Keratinocyte (primary cell): ENCODE data around the gene NT5M. TPM values are rescaled to one million over a fixed set of nuclear protein-coding genes. Genes with fewer than 3 reads are reported as not detected.

Source experiments
- DNase-seq: peaks from one replicate; pipeline ENCODE4 v3.0.0-alpha.2; 2011; ENCODE audit warnings: low read depth, missing footprints, low spot score
- FAIRE-seq: peaks from 2 replicates; lab custom pipeline; 2011; peaks lifted over from hg19 to GRCh38; lab: Jason Lieb, UNC
- H2AFZ ChIP-seq: 2 replicates; pipeline ENCODE4 v1.6.0; 2012; ENCODE audit warnings: low read length, control low read depth, inconsistent platforms; ENCODE audit not compliant: control insufficient read depth
- H3K27ac ChIP-seq: 2 replicates; pipeline ENCODE4 v1.5.1; 2011; ENCODE audit warnings: low read length; ENCODE audit not compliant: control insufficient read depth, insufficient read depth
- H3K27me3 ChIP-seq: 3 replicates; pipeline ENCODE4 v1.6.0; 2011; ENCODE audit warnings: low read length; ENCODE audit not compliant: control insufficient read depth, insufficient read depth; ENCODE audit errors: extremely low read depth
- H3K36me3 ChIP-seq, 2 experiments: 2 replicates in 1 of 2; 3 replicates in 1 of 2; pipeline ENCODE4 v1.5.1; 2011; ENCODE audit warnings: low read length in 2 of 2, mild to moderate bottlenecking in 1 of 2; ENCODE audit not compliant: control insufficient read depth in 2 of 2, insufficient read depth in 2 of 2; ENCODE audit errors: extremely low read depth in 1 of 2
- H3K4me1 ChIP-seq: 3 replicates; pipeline ENCODE4 v1.5.1; 2011; ENCODE audit warnings: low read length; ENCODE audit not compliant: control insufficient read depth, insufficient read depth; ENCODE audit errors: extremely low read depth
- H3K4me2 ChIP-seq: 3 replicates; pipeline ENCODE4 v1.6.0; 2011; ENCODE audit warnings: low read depth, low read length; ENCODE audit not compliant: control insufficient read depth, insufficient read depth; ENCODE audit errors: extremely low read depth
- H3K4me3 ChIP-seq, 3 experiments: fragments of 200-600 bp in 1 of 3; sonication (generic) in 1 of 3; 2 replicates in 2 of 3; 3 replicates in 1 of 3; pipeline ENCODE4 v1.5.1; 2011 to 2016; ENCODE audit warnings: low read length in 3 of 3, mild to moderate bottlenecking in 3 of 3, control low read depth in 2 of 3, inconsistent platforms in 1 of 3, low read depth in 1 of 3, mixed read lengths in 1 of 3, mixed run types in 1 of 3, moderate library complexity in 1 of 3; ENCODE audit not compliant: control insufficient read depth in 2 of 3, insufficient read depth in 2 of 3; ENCODE audit errors: extremely low read depth in 1 of 3
- H3K79me2 ChIP-seq: 2 replicates; pipeline ENCODE4 v1.6.0; 2012; ENCODE audit warnings: low read length; ENCODE audit not compliant: control insufficient read depth, insufficient read depth
- H3K9ac ChIP-seq: 3 replicates; pipeline ENCODE4 v1.6.0; 2011; ENCODE audit warnings: low read length; ENCODE audit not compliant: control insufficient read depth, insufficient read depth; ENCODE audit errors: extremely low read depth
- H3K9me1 ChIP-seq: 3 replicates; pipeline ENCODE4 v1.6.0; 2011; ENCODE audit warnings: low read length; ENCODE audit not compliant: control insufficient read depth, insufficient read depth; ENCODE audit errors: extremely low read depth
- H3K9me3 ChIP-seq: 2 replicates; pipeline ENCODE4 v1.5.1; 2012; ENCODE audit warnings: low read depth, low read length; ENCODE audit not compliant: control insufficient read depth
- H4K20me1 ChIP-seq: 3 replicates; pipeline ENCODE4 v1.6.0; 2011; ENCODE audit warnings: low read length; ENCODE audit not compliant: control insufficient read depth, insufficient read depth; ENCODE audit errors: extremely low read depth
- CTCF ChIP-seq, 3 experiments: IDR thresholded peaks in 1 of 3; conservative IDR thresholded peaks in 1 of 3; optimal IDR thresholded peaks in 1 of 3; 2 replicates in 2 of 3; 3 replicates in 1 of 3; pipeline versions ENCODE3 to v1.5.1; 2011; ENCODE audit warnings: low read length in 3 of 3, mild to moderate bottlenecking in 3 of 3, moderate library complexity in 2 of 3, control low read depth in 1 of 3, inconsistent platforms in 1 of 3; ENCODE audit not compliant: insufficient read depth in 2 of 3; ENCODE audit errors: extremely low read depth in 1 of 3
- EZH2 ChIP-seq: IDR thresholded peaks from one replicate; pipeline ENCODE4 v1.6.1; 2012; ENCODE audit warnings: inconsistent platforms, mild to moderate bottlenecking, low read length, moderate library complexity
- dilution Hi-C: fragments of 300-500 bp; cut with MboI; formaldehyde crosslinking; loops from one replicate; pipeline ENCODE4 v1.7.0; 2020; ENCODE audit warnings: low sequenced_read_pairs; ENCODE audit not compliant: extremely low pct_ligation_motif_present
- polyA plus RNA-seq, 5 experiments: library from polyadenylated mRNA; depleted of rRNA in 3 of 5; stranded (reverse) in 3 of 5; stranded (forward) in 1 of 5; unstranded in 1 of 5; fragments of >200 nt; gene quantifications; 1 replicate in 1 of 5; 2 replicates in 3 of 5; 3 replicates in 1 of 5; pipeline versions ENCODE4 v1.2.1 to v1.2.3, GENCODE V29; 2011 to 2012; ENCODE audit warnings: missing spikeins in 2 of 5, low read depth in 1 of 5, low replicate concordance in 1 of 5

Gene NT5M
- polyA plus RNA-seq, 1 donor (not counting 4 experiments of a cell fraction or from before 2014, with no cell fraction given), result 0.16 TPM

DNA sequence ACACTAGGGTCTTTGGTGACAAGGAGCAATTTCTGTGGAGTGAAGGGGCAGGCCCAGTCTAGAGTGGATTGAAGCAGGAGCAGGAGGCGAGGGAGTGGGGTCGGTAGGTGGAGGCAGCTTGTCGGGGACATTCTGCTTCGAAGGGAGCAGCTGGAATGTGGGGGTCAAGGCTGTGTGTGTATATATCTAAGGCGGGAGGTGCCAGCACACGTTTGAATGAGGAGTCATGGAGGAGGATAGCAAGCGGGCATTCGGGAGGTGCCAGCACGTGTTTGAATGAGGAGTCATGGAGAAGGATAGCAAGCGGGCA is 17.7 kb downstream of the NT5M start:
- H3K4me1 ChIP-seq, result no peaks in the 10 kb centered on the region
- H3K9me3 ChIP-seq, result no peaks in the 10 kb centered on the region
- no peak overlapping the region for H3K9ac ChIP-seq
- no peak overlapping the region for H3K4me3 ChIP-seq
- DNase-seq (no peak), FAIRE-seq (no peak)
- H2AFZ ChIP-seq, result no peak overlapping the region
- H3K9me1 ChIP-seq, result no peaks in the 10 kb centered on the region
- H3K4me2 ChIP-seq, result no peak overlapping the region
- TF ChIP-seq EZH2 (no peak), CTCF (optimal IDR thresholded peaks at IDR 0.05 in 1 of 3, IDR thresholded peaks at IDR 0.05 in 1 of 3, conservative IDR thresholded peaks at IDR 0.05 in 1 of 3; ENCODE audit: extremely low read depth in 1 of 3, insufficient read depth in 2 of 3, low read length in 3 of 3) (no peak)
- H3K27ac ChIP-seq, result no peak overlapping the region
- dilution Hi-C loops, result no loop called here
- H3K36me3 ChIP-seq, result no peaks in the 10 kb centered on the region
- peaks cover 3% of the 10 kb centered on the region for H3K27me3 ChIP-seq
- H3K79me2 ChIP-seq, result no peaks in the 10 kb centered on the region
- no peaks in the 10 kb centered on the region for H4K20me1 ChIP-seq

- Histone ChIP-seq H3K4me1 (no peaks in the 10 kb centered on the region), H3K9me3 (no peaks in the 10 kb centered on the region), H3K4me3 (no peak overlapping the region), H3K9ac (no peak overlapping the region), H2AFZ (no peak overlapping the region), H3K79me2 (no peaks in the 10 kb centered on the region), H3K27ac (no peak overlapping the region), H3K9me1 (no peaks in the 10 kb centered on the region), H3K27me3 (peaks cover 3% of the 10 kb centered on the region), H3K36me3 (no peaks in the 10 kb centered on the region), H4K20me1 (no peaks in the 10 kb centered on the region), H3K4me2 (no peak overlapping the region)
- dilution Hi-C loops, result no loop called here
- TF ChIP-seq EZH2 (no peak), CTCF (optimal IDR thresholded peaks at IDR 0.05 in 1 of 3, IDR thresholded peaks at IDR 0.05 in 1 of 3, conservative IDR thresholded peaks at IDR 0.05 in 1 of 3; ENCODE audit: extremely low read depth in 1 of 3, insufficient read depth in 2 of 3, low read length in 3 of 3) (no peak)
- FAIRE-seq (no peak), DNase-seq (no peak)
Observed at GRCh38 chr17:17321356-17322025, 18.3 kb downstream of the NT5M start.
